IMR-90 (cell line): ENCODE results near the gene RPS2. TPM values are rescaled to one million over a fixed set of nuclear protein-coding genes. Genes with fewer than 3 reads are reported as not detected.
A peak's percentile ranks its signal among the peaks of the same experiment; 100 is the strongest.

Experiments
- ATAC-seq: fragments of 200-7000 bp; cut with Tn5 transposase; 2 replicates; pipeline ENCODE4 v1.9.1; 2020; ENCODE audit warnings: low read depth, mild to moderate bottlenecking, moderate library complexity
- BruUV-seq: library from RNA; stranded (reverse); fragments of 400-500 nt; replicated peaks from 2 replicates; lab custom pipeline; 2021; lab: Mats Ljungman, UMichigan
- CTCF ChIA-PET: fragments of 300-600 bp; formaldehyde crosslinking; extraction: SDS; loops from one replicate; lab custom pipeline; 2021; ENCODE audit warnings: antibody characterized with exemption; lab: Yijun Ruan, JAX
- POLR2A ChIA-PET: fragments of 300-600 bp; sonication (Branson Sonifier 250); formaldehyde crosslinking; loops from one replicate; lab custom pipeline; 2022; ENCODE audit warnings: antibody characterized with exemption; ENCODE audit not compliant: unreplicated experiment; lab: Charles Lee
- DNase-seq: peaks from one replicate; pipeline ENCODE4 v3.0.0; 2013
- H2AFZ ChIP-seq: replicated peaks from 2 replicates; pipeline ENCODE3; 2013; ENCODE audit warnings: low read length, mild to moderate bottlenecking; ENCODE audit not compliant: poor library complexity
- H2AK5ac ChIP-seq: 2 replicates; pipeline ENCODE4 v1.6.1; 2013; ENCODE audit warnings: low read depth, low read length, inconsistent platforms
- H2AK9ac ChIP-seq: replicated peaks from 2 replicates; pipeline ENCODE3; 2013; ENCODE audit warnings: mild to moderate bottlenecking, low read depth, low read length, moderate library complexity; ENCODE audit not compliant: poor library complexity
- H2BK120ac ChIP-seq: 2 replicates; pipeline ENCODE4 v1.6.1; 2013; ENCODE audit warnings: low read depth, low read length, inconsistent platforms
- H2BK15ac ChIP-seq: 3 replicates; pipeline ENCODE4 v1.6.1; 2013; ENCODE audit warnings: low read depth, low read length, inconsistent platforms
- H2BK20ac ChIP-seq: 2 replicates; pipeline ENCODE4 v1.6.1; 2013; ENCODE audit warnings: low read depth, mild to moderate bottlenecking, inconsistent platforms, low read length, moderate library complexity
- H2BK5ac ChIP-seq: 2 replicates; pipeline ENCODE4 v1.6.1; 2013; ENCODE audit warnings: mild to moderate bottlenecking, low read depth, low read length, inconsistent platforms; ENCODE audit not compliant: poor library complexity, severe bottlenecking
- H3K14ac ChIP-seq: replicated peaks from 2 replicates; pipeline ENCODE4 v1.6.1; 2013; ENCODE audit warnings: low read depth, low read length, inconsistent platforms
- H3K18ac ChIP-seq: 2 replicates; pipeline ENCODE4 v1.6.1; 2013; ENCODE audit warnings: low read depth, low read length, control low read depth
- H3K23ac ChIP-seq: 2 replicates; pipeline ENCODE4 v1.6.1; 2013; ENCODE audit warnings: low read depth, low read length, inconsistent platforms
- H3K27ac ChIP-seq: 2 replicates; pipeline ENCODE4 v1.5.1; 2013; ENCODE audit warnings: mild to moderate bottlenecking, control low read depth, low read length; ENCODE audit not compliant: insufficient read depth
- H3K27me3 ChIP-seq: 2 replicates; pipeline ENCODE4 v1.6.1; 2013; ENCODE audit warnings: low read length; ENCODE audit not compliant: control insufficient read depth, insufficient read depth
- H3K36me3 ChIP-seq: 2 replicates; pipeline ENCODE4 v1.6.1; 2013; ENCODE audit warnings: low read length, mixed read lengths; ENCODE audit not compliant: control insufficient read depth, insufficient read depth
- H3K4ac ChIP-seq: 2 replicates; pipeline ENCODE4 v1.6.1; 2013; ENCODE audit warnings: low read depth, low read length, inconsistent platforms
- H3K4me1 ChIP-seq: 2 replicates; pipeline ENCODE4 v1.6.1; 2013; ENCODE audit warnings: low read length, mixed read lengths; ENCODE audit not compliant: control insufficient read depth, insufficient read depth
- H3K4me2 ChIP-seq: 2 replicates; pipeline ENCODE4 v1.6.1; 2013; ENCODE audit warnings: low read depth, mild to moderate bottlenecking, control low read depth, low read length, moderate library complexity
- H3K4me3 ChIP-seq: 2 replicates; pipeline ENCODE4 v1.5.1; 2013; ENCODE audit warnings: low read depth, mild to moderate bottlenecking, control low read depth, low read length, moderate library complexity; ENCODE audit not compliant: insufficient read depth
- H3K56ac ChIP-seq: 2 replicates; pipeline ENCODE4 v1.6.1; 2013; ENCODE audit warnings: low read length, inconsistent platforms; ENCODE audit not compliant: insufficient read depth; ENCODE audit errors: extremely low read depth
- H3K79me1 ChIP-seq, 2 experiments: 2 replicates each; pipeline ENCODE4 v1.6.1; 2013; ENCODE audit warnings: low read length in 2 of 2, inconsistent platforms in 1 of 2, low read depth in 1 of 2
- H3K9ac ChIP-seq: 2 replicates; pipeline ENCODE4 v1.6.1; 2013; ENCODE audit warnings: low read depth, low read length, control low read depth
- H3K9me1 ChIP-seq: 2 replicates; pipeline ENCODE4 v1.6.1; 2013; ENCODE audit warnings: low read length, inconsistent platforms; ENCODE audit not compliant: insufficient read depth
- H3K9me3 ChIP-seq: 2 replicates; pipeline ENCODE4 v1.6.1; 2013; ENCODE audit warnings: low read length; ENCODE audit not compliant: control insufficient read depth, insufficient read depth
- H4K20me1 ChIP-seq: 2 replicates; pipeline ENCODE4 v1.6.1; 2013; ENCODE audit warnings: low read length, inconsistent platforms; ENCODE audit not compliant: insufficient read depth
- H4K5ac ChIP-seq: 2 replicates; pipeline ENCODE4 v1.6.1; 2013; ENCODE audit warnings: mild to moderate bottlenecking, low read depth, low read length, control low read depth
- H4K8ac ChIP-seq, 2 experiments: 2 replicates each; pipeline ENCODE4 v1.6.1; 2013; ENCODE audit warnings: low read depth in 2 of 2, low read length in 2 of 2, control low read depth in 1 of 2, inconsistent platforms in 1 of 2
- H4K91ac ChIP-seq: 2 replicates; pipeline ENCODE4 v1.6.1; 2013; ENCODE audit warnings: low read depth, low read length, inconsistent platforms; ENCODE audit not compliant: insufficient read depth
- CEBPB ChIP-seq: IDR thresholded peaks from 2 replicates; pipeline ENCODE4 v1.6.1; 2012; ENCODE audit warnings: low read depth, low read length, improper control_type of control experiment
- ELK1 ChIP-seq: fragments of 150-350 bp; IDR thresholded peaks from 2 replicates; pipeline ENCODE4 v1.6.1; 2016; ENCODE audit warnings: low read depth, mild to moderate bottlenecking, low read length, moderate library complexity, borderline replicate concordance
- FOS ChIP-seq: fragments of 150-350 bp; IDR thresholded peaks from 2 replicates; pipeline ENCODE4 v1.6.1; 2016; ENCODE audit warnings: low read depth, low read length
- MAFK ChIP-seq: IDR thresholded peaks from 2 replicates; pipeline ENCODE4 v1.6.1; 2012; ENCODE audit warnings: low read depth, low read length, improper control_type of control experiment
- WGBS, 2 experiments: methylation state at CpG; one replicate each; pipeline versions ENCODE4 v1.1.5 to v1.1.7; 2013; ENCODE audit warnings: missing lambda C conversion rate in 2 of 2; ENCODE audit not compliant: insufficient read length in 1 of 2; ENCODE audit errors: extremely low coverage in 2 of 2; 5-methylcytosine and 5-hydroxymethylcytosine counted together
- dilution Hi-C: fragments of 300-500 bp; cut with HindIII; formaldehyde crosslinking; loops from one replicate; pipeline ENCODE4 v1.14.3; 2018; ENCODE audit warnings: low sequenced_read_pairs; ENCODE audit not compliant: unreplicated experiment
- in situ Hi-C: fragments of 300-500 bp; cut with MboI; formaldehyde crosslinking; loops from 3 replicates; pipeline ENCODE4 v1.14.3; 2019; ENCODE audit warnings: low sequenced_read_pairs, inconsistent platforms, mixed read lengths
- intact Hi-C: fragments of 100-400 bp; cut with micrococcal nuclease; formaldehyde crosslinking; loops from 2 replicates; pipeline ENCODE4 v1.10.0; 2022
- polyA plus RNA-seq, 3 experiments: library from polyadenylated mRNA; depleted of rRNA; stranded (reverse); fragments of >200 nt; gene quantifications; 2 replicates each; pipeline ENCODE4 v1.2.3, GENCODE V29; 2012; ENCODE audit warnings: low replicate concordance in 1 of 3
- total RNA-seq: library from RNA; depleted of rRNA; stranded (reverse); fragments of >200 nt; gene quantifications from 2 replicates; pipeline ENCODE4 v1.2.3, GENCODE V29; 2012

Gene RPS2
- total and polyA plus RNA-seq, 2 of the 4 experiments (the other 2 are of a cell fraction), result 2,703 to 6,941 TPM

- no peak for TF ChIP-seq ELK1
Observed at GRCh38 chr16:1997494-1998359, 33.1 kb upstream of the RPS2 start (continued).

DNA sequence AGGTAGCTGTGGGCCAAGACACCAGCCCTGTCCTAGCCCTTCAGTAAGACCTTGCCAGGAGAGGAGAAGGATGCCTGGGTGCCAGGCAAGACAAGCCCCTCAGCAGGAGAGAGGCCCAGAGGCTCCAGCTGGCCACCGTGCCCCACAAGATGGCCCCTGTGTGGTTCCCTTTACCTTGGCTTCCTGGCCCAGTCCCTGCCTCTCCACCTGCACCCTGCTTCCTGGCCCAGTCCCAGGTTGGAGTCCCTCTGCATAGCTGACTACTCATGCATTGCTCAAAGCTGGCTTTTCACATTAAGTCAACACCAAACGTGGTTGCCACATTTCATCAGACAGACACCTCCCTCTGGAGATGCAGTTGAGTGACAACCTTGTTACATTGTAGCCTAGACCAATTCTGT lies 29.1 kb upstream of the RPS2 start:
- dilution Hi-C loops, result no loop called here
- Histone ChIP-seq H4K5ac (no peak overlapping the region), H4K8ac (no peak overlapping the region), H3K79me1 (peaks cover 0 to 18% of the 10 kb centered on the region in 2 experiments; a peak in 3 of 4 replicates), H2BK15ac (no peak overlapping the region), H2AK5ac (peak overlapping the region; percentile 35), H2AK9ac (no peak overlapping the region), H3K23ac (no peak overlapping the region), H2BK5ac (no peak overlapping the region), H3K18ac (no peak overlapping the region), H3K56ac (no peak overlapping the region), H3K9me3 (peaks cover 2% of the 10 kb centered on the region; the same call in 1 of the 2 replicates), H2BK20ac (no peak overlapping the region), H2AFZ (peak overlapping the region; percentile 67), H3K4ac (peak overlapping the region; percentile 34), H4K91ac (no peak overlapping the region), H2BK120ac (no peak overlapping the region), H4K20me1 (peaks cover 12% of the 10 kb centered on the region), H3K4me3 (no peak overlapping the region), H3K27me3 (peaks cover 17% of the 10 kb centered on the region), H3K36me3 (peaks cover 11% of the 10 kb centered on the region), H3K14ac (no peak overlapping the region), H3K4me1 (peaks cover 30% of the 10 kb centered on the region), H3K4me2 (no peak overlapping the region), H3K9me1 (peaks cover 31% of the 10 kb centered on the region), H3K27ac (no peak overlapping the region), H3K9ac (no peak overlapping the region)
- TF ChIP-seq FOS (no peak), MAFK (no peak), ELK1 (no peak), CEBPB (peak; percentile 66; the same call in 1 of the 2 replicates)
- in situ Hi-C loops, result no loop called here
- ChIA-PET CTCF (interaction anchor here (1.3 kb wide), 1 partner anchor 10 kb away, joined by 6 read pairs; no protein-coding TSS in a partner anchor), POLR2A (no interaction called here)
- intact Hi-C loops, result no loop called here
- WGBS, 2 experiments, result no CpG with 5 or more reads among the region's 2 CpGs
- no TSS peak for BruUV-seq
- peak; percentile 46 for DNase-seq
- ATAC-seq, result no peak
